GM13976 (cell line): ENCODE measurements around the gene ERGIC1.

Source experiments
- DNase-seq: peaks from one replicate; pipeline ENCODE4 v3.0.0; 2012; ENCODE audit warnings: low spot score
- CTCF ChIP-seq: IDR thresholded peaks from 2 replicates; pipeline ENCODE4 v1.5.1; 2012; ENCODE audit warnings: borderline replicate concordance, mild to moderate bottlenecking; ENCODE audit not compliant: insufficient read depth; ENCODE audit errors: extremely low read depth, missing control alignments, control extremely low read depth
- in situ Hi-C: fragments of 300-500 bp; cut with MboI; formaldehyde crosslinking; loops from one replicate; pipeline ENCODE4 v1.12.0; 2022; ENCODE audit warnings: low sequenced_read_pairs, mixed read lengths, inconsistent platforms; ENCODE audit not compliant: unreplicated experiment

Gene ERGIC1

GRCh38 chr5:172904312-172904642 is 70.2 kb downstream of the ERGIC1 start:
- in situ Hi-C loops = no loop called here
- TF ChIP-seq CTCF = no peak
- DNase-seq = no peak

GRCh38 chr5:172904643-172905345 is 70.7 kb downstream of the ERGIC1 start:
- no peak for DNase-seq
- TF ChIP-seq CTCF = no peak
- in situ Hi-C loops = no loop called here

GRCh38 chr5:172905346-172906140 is 71.5 kb downstream of the ERGIC1 start:
- in situ Hi-C loops = no loop called here
- no peak for TF ChIP-seq CTCF
- no peak for DNase-seq

- in situ Hi-C loops = no loop called here
- no peak for TF ChIP-seq CTCF
- DNase-seq = peak; percentile 78
Measured at GRCh38 chr5:172906436-172906835, 72.4 kb downstream of the ERGIC1 start.

- in situ Hi-C loops = no loop called here
- DNase-seq = no peak
Measured at GRCh38 chr5:172906888-172907287, 72.8 kb downstream of the ERGIC1 start.

GRCh38 chr5:172907657-172908056 is 73.6 kb downstream of the ERGIC1 start:
- in situ Hi-C loops = no loop called here
- DNase-seq = no peak

More at GRCh38 chr5:172906888-172907287, 72.8 kb downstream of the ERGIC1 start:
- TF ChIP-seq CTCF = no peak

More at GRCh38 chr5:172907657-172908056, 73.6 kb downstream of the ERGIC1 start:
- TF ChIP-seq CTCF = no peak
